Measurements from ENCODE around the gene BRAF. TPM values are rescaled to one million over a fixed set of nuclear protein-coding genes. Genes with fewer than 3 reads are reported as not detected.
"Not testable (repeated sequence)": the region's sequence is repeated elsewhere in the genome, so short reads cannot be mapped to it uniquely, and the experiment has no call there.

Gene BRAF
- total and polyA plus RNA-seq, 4 donors = 4.1 to 55.5 (median 29.9) TPM

- intact Hi-C loops (cut with DNase I) = no loop called here
- no peak for DNase-seq
- Histone ChIP-seq H3K36me3 (ENCODE audit: control insufficient read depth in 1 of 2, insufficient read depth in 2 of 2, low read length in 1 of 2) (peaks cover 0 to 2% of the 10 kb centered on the region in 2 donors), H3K4me1 (ENCODE audit: control insufficient read depth in 1 of 2, insufficient read depth in 2 of 2, low read length in 2 of 2) (no peaks in the 10 kb centered on the region), H3K27me3 (ENCODE audit: control insufficient read depth in 1 of 2, insufficient read depth in 2 of 2, low read length in 1 of 2) (no peaks in the 10 kb centered on the region), H3K27ac (ENCODE audit: low read depth in 1 of 2, low read length in 2 of 2) (no peak overlapping the region), H3K4me3 (ENCODE audit: low read length in 2 of 2) (no peak overlapping the region), H3K9me3 (ENCODE audit: control insufficient read depth, low read length) (no peaks in the 10 kb centered on the region)
- 69 to 72% methylated on average over 2 of the region's 2 CpGs for WGBS, 2 donors
- ATAC-seq (ENCODE audit: low FRiP score) = no peak
These were observed 145.8 kb downstream of the BRAF start for GRCh38 chr7:140778975-140779374.

DNA sequence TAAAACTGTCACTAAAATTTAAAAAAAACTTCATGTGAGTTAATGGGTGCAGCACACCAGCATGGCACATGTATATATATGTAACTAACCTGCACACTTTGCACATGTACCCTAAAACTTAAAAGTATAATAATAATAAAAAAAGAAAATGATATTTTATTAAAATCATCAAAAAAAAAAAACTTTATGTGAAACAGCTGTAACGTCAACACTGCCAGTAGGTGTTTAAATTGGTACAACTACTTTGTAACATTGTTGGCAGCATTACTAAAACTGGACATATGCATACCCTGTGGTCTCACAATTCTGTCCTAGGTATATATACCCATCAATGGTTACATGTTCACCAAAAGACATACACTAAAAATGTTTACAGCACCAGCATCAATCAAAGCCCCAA, 146.2 kb downstream of the BRAF start:
- WGBS, 2 donors = 87 to 90% methylated on average over 1 of the region's 1 CpG
- Histone ChIP-seq H3K4me3 (ENCODE audit: low read length in 2 of 2) (no peak overlapping the region), H3K36me3 (ENCODE audit: control insufficient read depth in 1 of 2, insufficient read depth in 2 of 2, low read length in 1 of 2) (peaks cover 0 to 2% of the 10 kb centered on the region in 2 donors), H3K27me3 (ENCODE audit: control insufficient read depth in 1 of 2, insufficient read depth in 2 of 2, low read length in 1 of 2) (no peaks in the 10 kb centered on the region), H3K27ac (ENCODE audit: low read depth in 1 of 2, low read length in 2 of 2) (no peak overlapping the region), H3K4me1 (ENCODE audit: control insufficient read depth in 1 of 2, insufficient read depth in 2 of 2, low read length in 2 of 2) (no peaks in the 10 kb centered on the region), H3K9me3 (ENCODE audit: control insufficient read depth, low read length) (no peaks in the 10 kb centered on the region)
- DNase-seq (no peak), ATAC-seq (ENCODE audit: low FRiP score) (no peak)
- intact Hi-C loops (cut with DNase I) = no loop called here

GRCh38 chr7:140774371-140774770, 150.4 kb downstream of the BRAF start:
- no peak overlapping the region for H3K27ac ChIP-seq (ENCODE audit: low read depth in 1 of 2, low read length in 2 of 2)
- intact Hi-C loops (cut with DNase I) = no loop called here
- H3K4me1 ChIP-seq (ENCODE audit: control insufficient read depth in 1 of 2, insufficient read depth in 2 of 2, low read length in 2 of 2) = no peaks in the 10 kb centered on the region
- WGBS, 2 donors = 87 to 88% methylated on average over 4 of the region's 4 CpGs
- ATAC-seq (ENCODE audit: low FRiP score) = no peak
- no peaks in the 10 kb centered on the region for H3K27me3 ChIP-seq (ENCODE audit: control insufficient read depth in 1 of 2, insufficient read depth in 2 of 2, low read length in 1 of 2)
- H3K9me3 ChIP-seq (ENCODE audit: control insufficient read depth, low read length) = no peaks in the 10 kb centered on the region
- DNase-seq = no peak
- H3K4me3 ChIP-seq (ENCODE audit: low read length in 2 of 2) = no peak overlapping the region
- peaks cover 2 to 3% of the 10 kb centered on the region in 2 donors for H3K36me3 ChIP-seq (ENCODE audit: control insufficient read depth in 1 of 2, insufficient read depth in 2 of 2, low read length in 1 of 2)

DNA sequence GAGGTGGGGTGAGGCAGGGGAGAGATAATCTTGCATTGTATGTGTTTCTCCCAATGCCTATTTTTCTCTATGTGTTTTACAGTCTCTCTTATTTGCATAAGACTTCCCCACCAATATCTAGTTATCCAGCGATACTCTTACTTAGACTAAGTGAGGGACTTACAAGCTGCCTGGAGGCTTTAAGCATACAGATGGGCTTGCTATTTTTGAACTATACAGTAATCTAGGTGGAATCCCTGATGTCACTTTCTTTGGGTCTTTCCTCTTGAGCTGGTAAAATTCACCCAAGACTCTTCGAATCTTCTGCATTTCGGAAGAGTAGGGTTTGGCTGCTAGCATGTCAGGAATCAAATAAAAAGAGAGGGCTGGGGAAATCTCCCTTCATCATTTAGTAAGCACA, 151.6 kb downstream of the BRAF start:
- intact Hi-C loops (cut with DNase I) = no loop called here
- peaks cover 2 to 3% of the 10 kb centered on the region in 2 donors for H3K36me3 ChIP-seq (ENCODE audit: control insufficient read depth in 1 of 2, insufficient read depth in 2 of 2, low read length in 1 of 2)

DNA sequence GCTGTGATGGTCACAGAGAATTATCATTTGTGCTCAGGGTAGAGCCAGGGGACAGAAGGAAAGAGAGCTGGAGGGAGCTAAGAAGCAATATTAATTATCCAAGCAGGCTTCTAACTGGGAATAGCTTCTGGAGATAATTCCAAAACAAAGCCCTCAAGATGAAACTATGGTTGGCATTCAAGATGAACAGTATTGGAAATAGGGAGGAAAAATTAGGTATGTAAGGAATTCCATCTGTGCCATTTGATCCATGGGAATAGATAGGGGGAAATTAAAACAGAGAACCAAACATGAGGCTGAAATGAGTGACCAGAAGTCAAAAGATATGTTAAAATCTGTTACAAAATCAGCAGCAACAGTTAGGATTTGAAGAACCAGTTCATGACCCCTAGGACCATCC, 152.9 kb downstream of the BRAF start:
- H3K4me1 ChIP-seq (ENCODE audit: control insufficient read depth in 1 of 2, insufficient read depth in 2 of 2, low read length in 2 of 2) = no peaks in the 10 kb centered on the region
- intact Hi-C loops (cut with DNase I) = no loop called here
- ATAC-seq (ENCODE audit: low FRiP score) = no peak
- H3K4me3 ChIP-seq (ENCODE audit: low read length in 2 of 2) = no peak overlapping the region
- no peak overlapping the region for H3K27ac ChIP-seq (ENCODE audit: low read depth in 1 of 2, low read length in 2 of 2)
- no peaks in the 10 kb centered on the region for H3K9me3 ChIP-seq (ENCODE audit: control insufficient read depth, low read length)
- DNase-seq = no peak
- no peaks in the 10 kb centered on the region for H3K27me3 ChIP-seq (ENCODE audit: control insufficient read depth in 1 of 2, insufficient read depth in 2 of 2, low read length in 1 of 2)
- H3K36me3 ChIP-seq (ENCODE audit: control insufficient read depth in 1 of 2, insufficient read depth in 2 of 2, low read length in 1 of 2) = peaks cover 2 to 3% of the 10 kb centered on the region in 2 donors

More for the DNA sequence above, 151.6 kb downstream of the BRAF start:
- ATAC-seq (ENCODE audit: low FRiP score) (no peak), DNase-seq (no peak)
- 77 to 87% methylated on average over 3 of the region's 3 CpGs for WGBS, 2 donors
- Histone ChIP-seq H3K27ac (ENCODE audit: low read depth in 1 of 2, low read length in 2 of 2) (no peak overlapping the region), H3K27me3 (ENCODE audit: control insufficient read depth in 1 of 2, insufficient read depth in 2 of 2, low read length in 1 of 2) (no peaks in the 10 kb centered on the region), H3K4me1 (ENCODE audit: control insufficient read depth in 1 of 2, insufficient read depth in 2 of 2, low read length in 2 of 2) (no peaks in the 10 kb centered on the region), H3K9me3 (ENCODE audit: control insufficient read depth, low read length) (no peaks in the 10 kb centered on the region), H3K4me3 (ENCODE audit: low read length in 2 of 2) (no peak overlapping the region)

- H3K27ac ChIP-seq (ENCODE audit: low read depth in 1 of 2, low read length in 2 of 2) = no peak overlapping the region
- peaks cover 2 to 3% of the 10 kb centered on the region in 2 donors for H3K36me3 ChIP-seq (ENCODE audit: control insufficient read depth in 1 of 2, insufficient read depth in 2 of 2, low read length in 1 of 2)
- 89 to 91% methylated on average over 3 of the region's 3 CpGs for WGBS, 2 donors
- H3K4me3 ChIP-seq (ENCODE audit: low read length in 2 of 2) = no peak overlapping the region
- DNase-seq (no peak), ATAC-seq (ENCODE audit: low FRiP score) (no peak)
- H3K27me3 ChIP-seq (ENCODE audit: control insufficient read depth in 1 of 2, insufficient read depth in 2 of 2, low read length in 1 of 2) = no peaks in the 10 kb centered on the region
- H3K4me1 ChIP-seq (ENCODE audit: control insufficient read depth in 1 of 2, insufficient read depth in 2 of 2, low read length in 2 of 2) = no peaks in the 10 kb centered on the region
- intact Hi-C loops (cut with DNase I) = no loop called here
- no peaks in the 10 kb centered on the region for H3K9me3 ChIP-seq (ENCODE audit: control insufficient read depth, low read length)
These were observed 154.9 kb downstream of the BRAF start for GRCh38 chr7:140769852-140770251.

DNA sequence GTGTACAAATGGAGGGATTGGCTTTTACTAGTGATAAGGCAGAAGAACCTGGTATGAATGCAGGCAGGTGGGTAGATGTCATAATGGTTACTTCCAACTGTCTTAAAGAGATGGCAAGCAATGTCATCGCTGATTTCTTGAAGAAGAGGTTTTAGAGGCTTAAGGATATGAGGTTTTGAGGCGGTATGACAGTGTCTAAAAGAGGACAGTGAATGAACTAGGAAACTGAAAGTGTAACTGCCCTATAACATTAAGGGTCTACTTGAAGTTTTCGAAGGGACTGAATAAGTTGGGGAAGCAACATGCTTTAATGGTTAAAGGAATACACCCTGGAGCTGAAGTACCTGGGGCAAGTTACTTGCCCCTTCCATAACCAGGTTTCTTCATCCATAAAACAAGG, 157.3 kb downstream of the BRAF start:
- Histone ChIP-seq H3K27me3 (ENCODE audit: control insufficient read depth in 1 of 2, insufficient read depth in 2 of 2, low read length in 1 of 2) (no peaks in the 10 kb centered on the region), H3K4me1 (ENCODE audit: control insufficient read depth in 1 of 2, insufficient read depth in 2 of 2, low read length in 2 of 2) (no peaks in the 10 kb centered on the region), H3K36me3 (ENCODE audit: control insufficient read depth in 1 of 2, insufficient read depth in 2 of 2, low read length in 1 of 2) (peaks cover 2 to 3% of the 10 kb centered on the region in 2 donors), H3K9me3 (ENCODE audit: control insufficient read depth, low read length) (no peaks in the 10 kb centered on the region), H3K4me3 (ENCODE audit: low read length in 2 of 2) (no peak overlapping the region), H3K27ac (ENCODE audit: low read depth in 1 of 2, low read length in 2 of 2) (no peak overlapping the region)
- intact Hi-C loops (cut with DNase I) = no loop called here
- DNase-seq = no peak
- 97 to 98% methylated on average over 3 of the region's 3 CpGs for WGBS, 2 donors
- ATAC-seq (ENCODE audit: low FRiP score) = no peak

DNA sequence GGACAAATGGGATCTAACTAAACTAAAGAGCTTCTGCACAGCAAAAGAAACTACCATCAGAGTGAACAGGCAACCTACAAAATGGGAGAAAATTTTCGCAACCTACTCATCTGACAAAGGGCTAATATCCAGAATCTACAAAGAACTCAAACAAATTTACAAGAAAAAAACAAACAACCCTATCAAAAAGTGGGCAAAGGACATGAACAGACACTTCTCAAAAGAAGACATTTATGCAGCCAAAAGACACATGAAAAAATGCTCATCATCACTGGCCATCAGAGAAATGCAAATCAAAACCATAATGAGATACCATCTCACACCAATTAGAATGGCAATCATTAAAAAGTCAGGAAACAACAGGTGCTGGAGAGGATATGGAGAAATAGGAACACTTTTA, 159.3 kb downstream of the BRAF start:
- DNase-seq; H3K27me3 ChIP-seq (ENCODE audit: control insufficient read depth in 1 of 2, insufficient read depth in 2 of 2, low read length in 1 of 2); H3K36me3 ChIP-seq (ENCODE audit: control insufficient read depth in 1 of 2, insufficient read depth in 2 of 2, low read length in 1 of 2); ATAC-seq (ENCODE audit: low FRiP score); H3K27ac ChIP-seq (ENCODE audit: low read depth in 1 of 2, low read length in 2 of 2); H3K9me3 ChIP-seq (ENCODE audit: control insufficient read depth, low read length); H3K4me3 ChIP-seq (ENCODE audit: low read length in 2 of 2); H3K4me1 ChIP-seq (ENCODE audit: control insufficient read depth in 1 of 2, insufficient read depth in 2 of 2, low read length in 2 of 2); intact Hi-C loops (cut with DNase I): not testable (repeated sequence)
- 83% methylated on average over 1 of the region's 1 CpG; no CpG with 5 or more reads in 1 of the 2 donors for WGBS, 2 donors

DNA sequence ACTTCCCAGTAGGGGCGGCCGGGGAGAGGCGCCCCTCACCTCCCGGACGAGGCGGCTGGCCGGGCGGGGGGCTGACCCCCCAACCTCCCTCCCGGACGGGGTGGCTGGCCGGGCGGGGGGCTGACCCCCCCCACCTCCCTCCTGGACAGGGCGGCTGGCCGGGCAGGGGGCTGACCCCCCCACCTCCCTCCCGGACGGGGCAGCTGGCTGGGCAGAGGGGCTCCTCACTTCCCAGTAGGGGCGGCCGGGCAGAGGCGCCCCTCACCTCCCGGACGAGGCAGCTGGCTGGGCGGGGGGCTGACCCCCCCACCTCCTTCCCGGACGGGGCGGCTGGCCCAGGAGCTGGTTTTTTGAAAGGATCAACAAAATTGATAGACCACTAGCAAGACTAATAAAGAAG, 161.6 kb downstream of the BRAF start:
- DNase-seq; H3K27ac ChIP-seq (ENCODE audit: low read depth in 1 of 2, low read length in 2 of 2); H3K36me3 ChIP-seq (ENCODE audit: control insufficient read depth in 1 of 2, insufficient read depth in 2 of 2, low read length in 1 of 2); H3K27me3 ChIP-seq (ENCODE audit: control insufficient read depth in 1 of 2, insufficient read depth in 2 of 2, low read length in 1 of 2); H3K4me3 ChIP-seq (ENCODE audit: low read length in 2 of 2); H3K4me1 ChIP-seq (ENCODE audit: control insufficient read depth in 1 of 2, insufficient read depth in 2 of 2, low read length in 2 of 2); ATAC-seq (ENCODE audit: low FRiP score); H3K9me3 ChIP-seq (ENCODE audit: control insufficient read depth, low read length); intact Hi-C loops (cut with DNase I): not testable (repeated sequence)
- 98% methylated on average over 15 to 25 of the region's 25 CpGs for WGBS, 2 donors

Measured in aorta (tissue), 5 donors.